NCI-H128 (cell line): Measurements from ENCODE around the gene HPCAL1.

Experiments
- DNase-seq: peaks from one replicate; lab custom pipeline; 2025; ENCODE audit not compliant: unreplicated experiment; lab: John Stamatoyannopoulos, UW

HPCAL1 gene

DNA sequence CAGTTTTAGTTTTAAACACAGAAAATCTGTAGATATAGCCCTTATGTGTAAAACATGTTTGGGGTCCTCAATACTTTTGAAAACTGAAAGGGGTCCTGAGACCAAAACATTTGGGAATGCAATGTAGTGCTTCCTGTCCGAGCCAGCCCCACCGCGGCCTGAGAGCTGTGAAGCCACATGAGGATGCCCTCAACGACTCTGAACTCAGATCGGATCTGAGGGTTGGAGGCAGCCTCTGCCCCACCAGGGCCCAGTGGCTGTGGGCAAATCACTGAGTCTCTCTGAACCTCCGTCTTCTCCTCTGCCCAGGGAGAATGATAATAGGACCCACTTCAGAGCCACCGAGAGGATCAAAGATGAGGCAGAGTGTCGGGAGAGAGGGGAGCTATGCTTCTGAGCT lies 33.4 kb upstream of the HPCAL1 start:
- no peak for DNase-seq

DNA sequence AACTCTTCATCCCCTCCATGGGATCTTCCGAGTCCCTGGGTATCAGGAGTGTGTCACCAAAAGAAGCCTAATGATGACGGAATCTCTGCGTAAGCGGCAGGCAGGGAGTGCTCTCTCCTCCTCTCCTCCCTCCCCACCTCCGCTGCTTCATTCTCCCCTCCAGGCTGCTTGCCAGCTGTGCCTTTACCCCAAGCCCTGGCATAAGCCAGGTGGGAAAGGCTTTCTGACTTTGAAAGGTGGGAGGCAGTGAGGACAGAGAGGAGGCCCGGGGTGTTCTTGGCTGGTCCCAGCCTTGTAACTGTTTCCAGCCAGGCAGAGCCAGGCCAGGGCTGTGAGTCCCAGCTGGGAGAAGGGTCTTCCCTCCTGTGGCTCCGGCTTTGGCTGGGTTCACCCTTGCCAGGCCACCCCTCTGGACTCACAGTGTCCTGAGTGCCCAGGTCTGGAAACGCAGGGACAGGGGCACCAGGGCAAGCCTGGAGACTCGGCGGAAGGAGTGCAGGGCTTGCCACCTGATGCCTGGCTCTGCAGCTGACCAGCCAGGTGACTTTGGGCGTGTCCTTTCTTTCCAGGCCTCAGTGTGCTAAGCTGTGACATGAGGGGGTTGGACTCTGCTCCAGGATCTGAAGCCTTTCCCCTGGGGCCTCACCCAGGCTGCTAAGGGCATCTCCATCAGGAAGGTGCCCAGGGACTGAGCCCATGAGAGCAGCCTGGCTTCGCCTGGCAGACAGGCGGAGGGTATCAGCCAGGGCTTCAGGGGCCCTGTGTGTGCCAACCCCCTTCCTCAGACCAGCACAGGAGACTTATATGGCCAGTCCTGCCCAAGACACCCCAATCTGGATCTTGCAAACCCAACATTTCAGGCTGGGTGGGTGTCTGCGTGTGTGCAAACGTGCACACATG lies 32.7 kb upstream of the HPCAL1 start:
- no peak for DNase-seq

DNA sequence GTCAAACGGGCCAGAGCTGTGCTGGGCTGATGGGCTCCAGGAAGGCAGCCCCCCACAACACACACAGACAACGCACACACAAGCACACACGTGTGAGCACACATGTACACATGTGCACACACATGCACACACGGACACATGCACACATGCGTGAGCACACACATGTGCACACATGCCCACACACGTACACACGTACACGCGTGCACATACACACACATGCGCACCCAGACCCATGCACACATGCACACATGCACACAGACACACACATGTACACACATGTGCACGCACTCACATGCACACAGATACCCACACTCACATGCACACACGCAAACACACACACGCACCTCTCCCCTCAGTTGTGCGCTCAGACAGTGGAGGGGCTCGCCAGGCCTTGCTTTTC lies 31.2 kb upstream of the HPCAL1 start:
- DNase-seq = no peak

DNA sequence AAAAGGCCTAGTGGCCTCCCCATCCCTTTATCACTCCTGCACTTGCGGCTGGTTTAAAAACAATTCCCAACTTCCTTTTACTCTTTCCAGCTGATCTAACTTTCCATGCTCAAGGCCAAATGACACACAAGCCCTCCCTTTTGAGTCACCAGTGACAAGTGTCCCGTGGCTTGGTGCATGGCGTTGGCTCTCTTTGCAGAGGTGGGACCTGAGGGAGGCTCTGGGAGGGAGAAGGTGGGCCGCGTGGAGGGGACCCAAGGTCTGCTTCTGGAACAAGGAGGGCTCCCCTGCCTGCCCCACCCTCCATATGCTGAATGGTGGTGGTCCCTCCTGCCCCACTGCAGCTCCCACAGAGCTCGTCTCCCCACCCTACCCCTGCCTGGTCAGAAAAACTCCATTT lies 30.8 kb upstream of the HPCAL1 start:
- no peak for DNase-seq

DNA sequence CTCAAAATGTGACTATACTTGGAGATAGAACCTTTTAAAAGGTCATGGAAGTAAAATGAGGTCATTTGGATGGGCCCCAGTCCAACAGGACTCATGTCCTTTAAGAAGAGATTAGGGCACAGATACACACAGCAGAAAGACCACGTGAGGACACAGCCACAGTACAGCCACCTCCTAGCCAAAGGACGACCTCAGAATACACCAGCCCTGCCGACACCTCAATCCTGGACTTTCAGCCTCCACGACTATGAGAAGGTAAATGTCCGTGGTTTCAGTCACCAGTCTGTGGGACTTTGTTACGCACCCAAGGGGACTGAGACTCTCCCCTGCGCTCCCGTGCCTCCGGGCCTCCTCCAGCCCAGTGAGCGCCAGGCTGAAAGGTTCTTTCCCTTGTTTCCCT lies 30.2 kb upstream of the HPCAL1 start:
- no peak for DNase-seq

DNA sequence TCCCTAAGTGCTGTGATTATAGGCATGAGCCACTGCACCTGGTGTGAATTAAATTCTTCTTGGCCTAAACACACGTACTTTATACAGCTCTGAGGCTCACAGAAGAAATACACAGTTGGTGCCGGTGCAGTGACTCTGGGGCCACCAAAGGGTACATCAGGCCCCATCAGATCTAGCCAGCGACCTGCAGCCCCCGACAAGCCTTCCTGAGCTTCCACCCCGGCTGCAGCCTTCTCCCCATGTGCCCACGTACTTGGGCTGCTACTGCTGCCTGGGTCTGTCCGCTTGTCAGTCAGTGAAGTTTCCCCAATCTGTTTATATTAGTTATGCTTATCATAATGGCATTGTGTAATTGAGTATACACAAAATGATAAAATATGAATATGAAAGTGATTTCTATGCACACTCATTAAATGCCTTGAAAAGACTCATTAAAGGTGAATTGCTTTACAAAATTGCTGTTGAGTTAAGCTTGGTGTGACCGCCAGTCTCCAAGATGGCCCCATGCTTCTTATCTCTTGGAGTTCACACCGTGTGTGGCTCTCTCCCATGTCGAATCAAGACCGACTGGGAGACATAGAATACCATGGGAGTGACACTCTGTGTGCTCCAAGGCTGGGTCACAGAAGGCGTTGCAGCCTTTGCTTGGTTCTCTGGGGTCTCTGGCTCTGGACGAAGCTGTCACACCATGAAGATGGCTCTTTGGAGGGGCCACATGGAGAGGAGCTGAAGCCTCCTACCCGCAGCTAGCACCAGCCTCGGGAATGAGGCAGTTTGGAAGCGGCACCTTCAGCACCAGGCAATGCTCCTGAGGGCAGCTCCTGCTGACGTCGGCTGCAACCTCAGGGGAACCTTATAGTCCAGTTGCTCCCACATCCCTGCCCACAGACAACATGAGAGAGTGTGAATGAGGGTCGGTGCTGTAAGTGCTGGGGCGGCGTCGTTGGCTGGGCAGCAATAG lies 29.2 kb upstream of the HPCAL1 start:
- DNase-seq = no peak

DNA sequence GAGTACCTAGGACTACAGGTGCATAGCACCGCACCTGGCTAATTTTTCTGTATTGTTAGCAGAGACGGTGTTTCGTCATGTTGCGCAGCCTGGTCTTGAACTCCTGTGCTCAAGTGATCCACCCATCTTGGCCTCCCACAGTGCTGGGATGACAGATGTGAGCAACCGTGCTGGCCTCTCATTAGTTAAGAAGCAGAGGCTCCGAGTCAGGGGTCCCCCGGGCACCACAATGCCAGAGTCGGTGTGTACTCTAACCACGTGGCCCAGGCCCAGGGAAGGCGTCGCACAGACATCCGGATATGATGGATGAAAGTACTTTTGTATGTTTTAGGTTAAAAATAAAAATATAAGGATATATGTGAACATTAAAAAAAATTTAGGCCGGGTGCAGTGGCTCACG lies 28.3 kb upstream of the HPCAL1 start:
- DNase-seq = no peak

DNA sequence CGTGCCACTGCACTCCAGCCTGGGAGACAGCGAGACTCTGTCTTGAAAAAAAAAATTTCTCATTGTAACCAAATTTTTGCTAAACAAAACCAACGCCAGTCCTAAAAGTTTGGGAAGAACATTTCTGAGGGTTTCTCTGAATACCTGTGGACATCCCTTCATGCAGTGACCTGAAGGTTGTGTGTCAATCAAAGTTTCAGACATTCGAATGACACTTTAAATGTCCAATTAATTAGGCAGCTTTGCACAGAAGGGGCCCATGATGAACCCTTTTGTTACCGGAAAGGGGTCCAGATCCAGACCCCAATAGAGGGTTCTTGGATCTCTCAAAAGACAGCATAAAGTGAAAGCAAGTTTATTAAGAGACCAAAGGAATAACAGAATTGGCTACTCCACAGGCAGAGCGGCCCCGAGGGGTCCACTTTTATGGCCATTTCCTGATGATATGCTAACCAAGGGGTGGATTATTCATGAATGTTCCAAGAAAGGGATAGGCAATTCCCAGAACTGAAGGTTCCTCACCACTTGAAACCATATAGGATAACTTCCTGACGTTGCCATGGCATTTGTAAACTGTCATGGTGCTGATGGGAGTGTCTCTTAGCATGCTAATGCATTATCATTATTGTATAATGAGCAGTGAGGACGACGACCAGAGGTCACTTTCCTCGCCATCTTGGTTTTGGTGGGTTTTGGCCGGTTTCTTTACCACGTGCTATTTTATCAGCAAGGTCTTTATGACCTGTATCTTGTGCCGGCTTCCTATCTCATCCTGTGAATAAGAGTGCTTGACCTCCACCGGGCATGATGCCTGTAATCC lies 27.5 kb upstream of the HPCAL1 start:
- no peak for DNase-seq

DNA sequence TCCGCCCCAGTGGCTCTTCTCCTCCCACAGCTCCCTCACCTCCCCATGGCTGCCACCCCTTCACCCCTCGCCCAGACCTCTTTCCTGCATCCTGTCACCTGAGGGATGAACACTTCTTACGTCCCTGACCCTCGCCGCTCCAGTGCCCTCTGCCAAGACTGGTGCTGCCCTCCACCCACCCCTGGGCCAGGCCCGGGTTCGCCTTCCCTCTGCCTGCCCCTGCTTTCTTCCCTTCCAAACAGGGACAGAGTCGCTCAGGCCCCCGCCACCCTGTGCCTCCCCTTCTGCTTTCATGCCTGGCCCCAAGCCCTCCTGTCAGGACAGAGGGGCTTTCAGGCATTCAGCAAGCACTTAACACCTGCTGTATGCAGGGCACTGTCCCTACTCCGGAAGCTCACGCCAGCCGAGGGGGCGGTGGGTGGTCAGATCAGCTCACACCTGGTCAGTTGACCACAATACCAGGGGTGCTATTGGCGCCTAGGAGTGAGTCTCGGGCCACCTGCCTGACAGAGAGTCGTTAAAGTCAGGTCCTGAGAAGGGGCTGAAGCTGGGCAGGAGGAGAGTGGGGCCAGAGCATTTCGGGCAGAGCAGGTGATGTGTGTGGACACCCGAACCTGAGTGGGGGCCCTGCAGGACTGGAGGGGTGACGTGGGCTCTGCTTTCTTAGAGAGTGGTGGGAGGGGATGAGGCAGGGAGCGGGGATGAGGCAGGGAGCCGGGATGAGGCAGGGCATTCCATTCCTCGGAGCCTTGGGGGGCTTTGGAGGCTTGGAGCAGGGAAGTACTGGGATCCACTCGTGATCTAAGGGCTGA lies 26.0 kb upstream of the HPCAL1 start:
- no peak for DNase-seq

DNA sequence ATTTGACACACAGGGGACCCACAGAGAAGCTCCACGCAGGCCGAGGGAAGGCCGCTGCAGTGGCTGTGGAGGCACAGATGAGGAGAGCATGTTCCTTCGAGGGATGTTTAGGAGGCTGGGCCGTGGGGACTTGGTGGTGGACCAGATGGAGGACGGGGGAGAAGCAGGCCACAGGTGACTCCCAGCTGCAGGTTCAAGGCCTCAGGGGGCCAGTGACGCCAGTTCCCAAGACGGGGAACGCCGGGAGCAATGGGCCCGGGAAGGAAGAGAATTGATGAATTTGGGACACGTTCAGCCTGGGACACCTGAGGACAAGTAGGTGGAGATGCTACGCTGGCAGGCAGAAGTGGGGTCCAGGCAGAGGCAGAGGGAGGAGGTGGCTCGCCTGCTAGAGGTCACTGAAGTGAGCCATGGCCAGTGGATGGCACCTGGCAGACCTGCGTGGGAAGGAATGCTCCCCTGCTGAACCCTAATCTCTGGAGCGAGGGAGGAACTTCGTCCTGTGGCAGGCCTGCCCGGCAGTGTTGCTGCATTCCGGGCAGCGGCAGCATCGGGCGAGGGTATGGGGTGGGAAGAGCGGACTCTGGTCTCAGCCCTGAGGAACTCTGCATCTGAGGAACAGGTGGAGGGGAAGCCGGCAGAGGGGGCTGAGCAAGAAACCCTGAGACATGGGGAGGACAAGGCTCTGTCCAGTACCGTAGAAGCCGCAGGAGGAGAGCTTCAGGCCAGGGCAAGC lies 25.2 kb upstream of the HPCAL1 start:
- DNase-seq = no peak

DNA sequence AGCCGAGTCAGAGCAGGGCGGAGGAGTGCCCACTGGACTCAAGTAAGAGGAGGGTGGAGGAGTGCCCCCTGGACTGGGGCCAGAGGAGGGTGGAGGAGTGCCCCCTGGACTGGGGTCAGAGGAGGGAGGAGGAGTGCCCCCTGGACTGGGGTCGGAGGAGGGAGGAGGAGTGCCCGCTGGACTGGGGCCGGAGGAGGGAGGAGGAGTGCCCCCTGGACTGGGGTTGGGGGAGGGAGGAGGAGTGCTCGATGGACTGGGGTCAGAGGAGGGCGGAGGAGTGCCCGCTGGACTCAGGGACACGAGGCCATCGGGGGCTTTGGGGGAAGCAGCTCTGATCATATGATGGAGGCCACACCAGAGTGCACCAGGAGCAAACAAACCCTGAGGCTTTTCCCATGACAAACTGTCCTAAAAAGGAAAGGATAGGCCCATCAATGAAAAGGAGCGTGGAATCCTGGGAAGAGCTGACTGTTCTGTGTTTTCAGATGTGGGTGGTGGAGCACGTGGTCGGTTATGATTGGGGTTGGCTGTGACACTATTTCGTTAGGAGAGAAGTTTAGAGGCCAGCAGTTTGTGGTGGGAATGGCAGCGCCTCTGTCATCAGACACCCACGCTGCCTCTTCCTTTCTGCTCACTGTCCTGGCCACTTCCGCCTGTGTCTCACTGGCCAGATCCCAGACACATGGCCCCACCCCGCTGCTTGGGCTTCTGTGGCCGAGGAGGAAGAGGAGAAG lies 24.5 kb upstream of the HPCAL1 start:
- DNase-seq = no peak

DNA sequence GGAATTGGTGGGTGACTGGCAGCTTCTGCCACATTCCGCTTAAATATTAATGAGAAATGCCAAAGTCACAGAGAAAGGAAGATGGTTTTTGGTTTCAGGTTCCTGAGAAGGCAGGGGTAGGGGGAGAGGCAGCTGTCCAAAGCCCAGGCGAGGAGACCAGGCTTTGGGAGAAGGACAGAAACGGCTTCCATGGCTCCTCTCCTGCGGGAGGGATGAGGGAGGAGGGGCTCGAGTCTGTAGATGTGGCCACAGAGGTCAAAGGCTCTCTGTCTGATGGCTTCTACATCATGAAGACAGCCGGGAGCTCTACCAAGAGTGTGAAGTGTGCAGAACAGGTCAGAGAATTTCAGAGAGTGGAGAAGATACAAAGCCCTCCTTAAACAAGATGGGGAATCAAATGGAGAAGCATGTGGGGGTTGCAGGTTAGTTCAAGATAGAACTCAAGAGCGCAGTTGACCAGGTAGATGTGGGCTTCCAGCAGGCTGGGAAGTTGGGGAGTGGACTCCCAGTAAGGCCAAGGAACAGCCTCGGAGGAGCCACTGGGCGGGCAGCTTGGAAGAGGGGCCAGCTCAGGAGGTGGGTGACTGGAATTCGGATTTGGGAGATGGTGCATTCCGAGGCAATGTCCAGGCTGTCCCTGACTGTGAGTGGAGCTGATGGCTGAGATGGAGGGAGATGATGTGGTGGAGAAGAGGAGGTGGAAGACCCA lies 23.8 kb upstream of the HPCAL1 start:
- no peak for DNase-seq

DNA sequence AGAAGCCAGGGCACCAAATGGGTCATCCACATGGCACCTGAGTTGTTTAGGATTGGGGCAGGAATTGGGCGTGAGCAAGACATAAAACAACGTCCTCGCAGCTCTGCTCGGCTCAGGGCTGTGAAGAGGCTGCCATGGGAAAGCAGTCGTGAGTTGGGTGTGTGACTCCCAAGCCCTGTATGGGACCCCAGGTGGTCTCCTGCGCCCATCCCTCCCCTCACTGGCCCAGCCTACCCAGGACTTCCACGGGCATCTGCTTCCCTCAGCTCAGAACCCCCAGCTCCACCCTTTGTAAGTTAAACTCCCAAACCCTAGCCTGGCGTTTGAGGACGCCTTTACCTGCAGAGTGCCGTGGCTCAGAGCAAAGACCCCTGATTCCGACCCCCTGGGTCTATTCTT lies 23.2 kb upstream of the HPCAL1 start:
- DNase-seq = no peak

DNA sequence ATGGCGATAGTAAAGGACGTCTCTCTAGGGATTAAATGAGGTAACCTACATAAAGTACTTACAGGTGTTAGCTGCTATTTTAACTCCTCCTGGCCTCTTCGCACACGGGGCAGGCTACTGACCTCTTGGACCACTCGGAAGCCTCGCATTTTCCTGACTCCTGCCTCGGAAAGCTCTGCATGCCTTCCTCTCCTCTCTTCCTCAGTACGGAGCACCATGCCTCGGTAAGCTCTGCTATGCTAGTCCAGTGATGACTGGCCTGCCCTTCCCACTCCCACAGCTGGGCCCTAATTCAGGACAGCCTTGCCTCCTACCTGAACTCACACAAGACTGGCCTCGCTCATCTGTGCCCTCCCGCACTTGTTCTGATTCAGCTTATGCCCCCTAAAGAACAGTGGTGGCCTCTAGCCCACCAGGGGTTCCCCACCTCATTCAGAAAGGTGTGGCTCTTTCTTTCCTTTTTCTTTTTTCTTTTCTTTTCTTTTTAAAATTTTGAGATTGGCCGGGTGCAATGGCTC lies 22.7 kb upstream of the HPCAL1 start:
- no peak for DNase-seq

DNA sequence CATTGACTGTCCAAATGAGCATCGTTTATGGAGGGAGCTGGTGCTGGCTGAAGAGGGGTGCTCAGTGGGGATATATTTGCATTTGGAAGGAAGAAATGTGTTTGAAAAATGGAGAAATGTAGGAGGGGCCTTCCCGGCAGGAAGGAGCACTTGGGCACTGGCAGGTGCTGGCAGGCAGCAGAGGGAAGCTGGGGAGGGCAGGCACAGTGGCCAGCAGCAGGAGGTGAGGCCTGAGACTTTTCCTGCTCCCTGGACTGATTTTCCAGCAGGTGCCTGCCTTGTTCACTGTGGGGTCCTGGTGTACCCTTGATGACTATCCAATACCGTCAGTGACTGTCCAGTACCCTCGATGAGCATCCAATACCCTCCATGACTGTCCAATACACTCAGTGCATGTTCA lies 20.8 kb upstream of the HPCAL1 start:
- DNase-seq = no peak

DNA sequence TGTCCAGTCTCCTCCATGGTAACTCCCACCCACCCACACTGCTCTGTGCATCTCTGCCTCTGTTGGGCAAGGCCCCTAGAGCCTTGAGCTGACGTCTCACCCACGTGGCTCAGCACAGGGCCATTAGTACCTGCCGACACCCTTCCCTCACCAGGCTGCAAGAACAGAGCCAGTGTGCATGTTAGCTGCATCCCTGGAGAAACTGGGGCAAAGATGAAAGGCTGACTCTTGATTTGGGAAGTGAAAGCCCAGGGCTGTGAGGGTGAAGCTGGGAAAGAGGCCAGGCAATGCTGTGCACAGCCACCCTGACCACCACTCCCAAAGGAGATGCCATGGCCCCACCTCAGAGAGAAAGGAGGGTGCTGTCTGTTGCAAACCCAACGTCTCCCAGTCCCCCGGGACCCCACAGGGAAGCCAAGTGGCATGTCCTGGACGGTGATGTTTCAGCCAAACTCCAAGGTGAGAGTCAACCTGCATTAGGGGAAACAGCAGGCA lies 20.0 kb upstream of the HPCAL1 start:
- no peak for DNase-seq

DNA sequence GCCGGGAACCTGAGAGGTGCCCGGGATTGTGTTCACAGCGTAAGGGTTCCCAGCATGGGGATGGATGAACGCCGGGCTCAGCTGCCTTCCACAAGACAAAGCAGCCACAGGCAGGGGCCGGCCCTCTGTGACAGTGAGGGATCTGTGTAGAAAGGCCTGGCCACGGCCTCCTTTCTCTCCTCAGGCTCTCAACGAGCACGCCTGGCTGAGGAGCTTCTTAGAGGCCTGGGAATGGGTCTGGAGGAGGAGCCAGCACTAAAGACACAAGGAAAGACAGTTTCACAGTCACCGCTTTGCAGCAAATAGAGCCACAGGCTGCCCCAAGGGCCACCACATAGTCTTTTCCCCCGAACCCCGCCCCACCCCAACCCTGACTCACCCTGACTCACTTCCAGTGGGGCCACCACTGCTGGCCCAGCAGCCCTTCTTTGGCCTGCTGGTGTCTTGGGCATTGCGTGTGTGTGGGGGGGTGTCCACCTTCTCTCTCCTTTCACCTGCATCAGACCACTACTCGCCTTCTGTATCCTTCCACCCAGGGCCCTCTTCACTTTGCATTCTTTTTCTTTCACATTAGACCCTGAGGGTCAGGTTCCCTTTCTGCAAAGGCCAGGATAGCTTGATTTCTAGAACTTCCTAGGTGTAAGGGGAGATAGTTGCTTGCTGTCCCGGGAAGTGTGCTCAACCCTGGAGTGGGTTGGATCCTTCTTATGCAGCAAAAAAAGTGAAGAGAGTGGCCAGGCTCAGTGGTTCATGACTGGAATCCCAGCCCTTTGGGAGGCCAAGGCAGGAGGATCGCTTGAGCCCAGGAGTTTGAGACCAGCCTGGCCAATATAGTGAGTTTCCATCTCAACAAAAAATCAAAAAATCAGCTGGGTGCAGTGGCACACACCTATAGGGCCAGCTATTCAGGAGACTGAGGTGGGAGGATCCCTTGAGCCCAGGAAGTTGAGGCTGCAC lies 19.3 kb upstream of the HPCAL1 start:
- no peak for DNase-seq
